HG03520 (cell line): ENCODE results near the gene MXI1.
"Not testable (repeated sequence)": the region's sequence is repeated elsewhere in the genome, so short reads cannot be mapped to it uniquely, and the experiment has no call there.

ENCODE experiments used
- ATAC-seq: cut with Tn5 transposase; IDR thresholded peaks from one replicate; pipeline ENCODE4 v1.9.1; 2021; ENCODE audit warnings: mild to moderate bottlenecking, moderate library complexity; ENCODE audit not compliant: unreplicated experiment

MXI1 gene

GRCh38 chr10:110233846-110234245 is 26.4 kb downstream of the MXI1 start:
- no peak for ATAC-seq

- no peak for ATAC-seq
Observed at GRCh38 chr10:110237894-110238480, 30.6 kb downstream of the MXI1 start.

- ATAC-seq: no peak
Observed at GRCh38 chr10:110239892-110240291, 32.5 kb downstream of the MXI1 start.

GRCh38 chr10:110241407-110241806 is 34.0 kb downstream of the MXI1 start:
- ATAC-seq: no peak

GRCh38 chr10:110241841-110242240 is 34.4 kb downstream of the MXI1 start:
- no peak for ATAC-seq

- ATAC-seq: no peak
Observed at GRCh38 chr10:110242511-110242910, 35.1 kb downstream of the MXI1 start.

- ATAC-seq: no peak
Observed at GRCh38 chr10:110244550-110244949, 37.1 kb downstream of the MXI1 start.

GRCh38 chr10:110247833-110248232 is 40.4 kb downstream of the MXI1 start:
- ATAC-seq: not testable (repeated sequence)

- ATAC-seq: peak; percentile 52
Observed at GRCh38 chr10:110249489-110249888, 42.1 kb downstream of the MXI1 start.

GRCh38 chr10:110251392-110251791 is 44.0 kb downstream of the MXI1 start:
- peak; percentile 88 for ATAC-seq

GRCh38 chr10:110252151-110252550 is 44.7 kb downstream of the MXI1 start:
- ATAC-seq: no peak

- no peak for ATAC-seq
Observed at GRCh38 chr10:110254467-110254866, 47.1 kb downstream of the MXI1 start.

GRCh38 chr10:110258542-110258941 is 51.1 kb downstream of the MXI1 start:
- no peak for ATAC-seq

GRCh38 chr10:110259317-110259716 is 51.9 kb downstream of the MXI1 start:
- no peak for ATAC-seq

- no peak for ATAC-seq
Observed at GRCh38 chr10:110260746-110261477, 53.5 kb downstream of the MXI1 start.

- ATAC-seq: no peak
Observed at GRCh38 chr10:110263164-110263563, 55.8 kb downstream of the MXI1 start.

- ATAC-seq: no peak
Observed at GRCh38 chr10:110265573-110266193, 58.3 kb downstream of the MXI1 start.

GRCh38 chr10:110267276-110267675 is 59.9 kb downstream of the MXI1 start:
- no peak for ATAC-seq

- ATAC-seq: no peak
Observed at GRCh38 chr10:110268442-110268841, 61.0 kb downstream of the MXI1 start.

GRCh38 chr10:110268971-110269370 is 61.6 kb downstream of the MXI1 start:
- no peak for ATAC-seq

- ATAC-seq: peak; percentile 46
Observed at GRCh38 chr10:110269374-110270318, 62.2 kb downstream of the MXI1 start.
